ENCODE data around the gene CLIC5.

Gene CLIC5

GRCh38 chr6:45903959-45904358 is 111.7 kb downstream of the CLIC5 start:
- H3K36me3 Mint-ChIP-seq (ENCODE audit: low read depth), result peaks cover 10% of the 10 kb centered on the region
- no peaks in the 10 kb centered on the region for H3K4me1 Mint-ChIP-seq (ENCODE audit: low read depth)
- H3K9me3 Mint-ChIP-seq, result peaks cover 24% of the 10 kb centered on the region
- no peak overlapping the region for H3K4me3 Mint-ChIP-seq
- no peak overlapping the region for H3K27ac Mint-ChIP-seq
- no peaks in the 10 kb centered on the region for H3K27me3 Mint-ChIP-seq (ENCODE audit: low read depth)
- no peak for DNase-seq (ENCODE audit: low spot score)

DNA sequence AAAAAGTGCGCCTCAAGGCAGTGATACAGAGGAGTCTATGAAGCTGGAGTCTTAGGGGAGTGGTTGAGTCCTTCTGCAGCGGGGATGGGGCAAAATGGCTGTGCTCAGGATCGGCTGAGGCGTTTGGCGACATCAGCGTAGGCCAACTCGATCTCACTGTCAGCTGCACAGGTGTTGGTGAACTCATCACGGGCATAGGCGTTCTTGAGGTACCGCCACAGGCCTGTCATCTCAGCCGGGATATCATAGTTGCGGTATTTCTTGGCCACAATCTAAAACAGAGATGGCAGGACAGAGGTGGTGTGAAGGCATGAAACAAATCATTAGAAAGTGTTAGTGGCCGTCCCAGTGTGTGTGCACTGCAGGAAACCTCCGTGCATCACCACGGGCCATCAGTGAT is 112.7 kb downstream of the CLIC5 start:
- Mint-ChIP-seq H3K36me3 (ENCODE audit: low read depth) (peaks cover 5% of the 10 kb centered on the region), H3K27me3 (ENCODE audit: low read depth) (no peaks in the 10 kb centered on the region), H3K4me3 (no peak overlapping the region), H3K9me3 (peaks cover 17% of the 10 kb centered on the region), H3K4me1 (ENCODE audit: low read depth) (no peaks in the 10 kb centered on the region), H3K27ac (no peak overlapping the region)
- DNase-seq (ENCODE audit: low spot score), result no peak

DNA sequence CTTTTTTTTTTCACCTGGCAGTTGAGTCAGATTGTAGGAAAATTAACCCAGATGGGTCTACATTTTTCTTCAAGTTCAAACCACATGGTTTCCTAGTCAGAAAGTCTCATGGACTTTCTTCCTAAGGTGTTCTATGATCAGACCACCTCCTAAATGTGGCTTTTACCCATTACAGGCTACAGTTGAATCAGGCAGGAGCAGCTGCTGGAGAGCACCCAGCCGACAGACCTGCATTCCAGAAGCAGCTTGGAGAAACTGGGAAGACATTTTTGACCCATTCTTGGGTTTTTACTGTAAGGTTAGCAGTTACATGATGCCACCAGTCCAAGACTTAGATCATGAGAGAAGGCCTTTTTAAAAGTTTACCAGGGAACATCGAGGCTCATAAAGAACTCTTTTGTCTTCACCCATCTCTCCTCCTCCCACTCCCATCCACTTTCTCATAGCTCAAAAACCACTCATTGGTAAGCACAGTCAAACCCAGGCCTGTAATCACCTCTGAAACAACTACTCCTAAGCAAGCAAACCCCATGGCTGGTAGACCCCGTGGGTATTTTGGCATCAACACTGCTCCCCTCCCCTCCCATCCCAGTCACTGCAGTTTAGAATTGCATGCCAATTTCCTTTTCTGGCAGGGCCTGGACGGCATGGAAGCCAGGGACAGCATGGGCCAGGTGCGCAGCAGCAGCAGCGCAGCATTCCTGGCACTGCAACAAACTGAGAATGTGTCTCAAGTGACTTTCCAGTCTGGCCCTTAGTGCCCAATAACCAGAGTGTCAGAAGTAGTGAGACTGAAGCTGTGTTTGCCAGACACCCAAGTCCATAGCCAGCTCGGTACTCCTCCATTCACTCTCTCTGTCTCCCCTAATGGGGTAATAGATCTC is 113.7 kb downstream of the CLIC5 start:
- no peak for DNase-seq (ENCODE audit: low spot score)
- Mint-ChIP-seq H3K27me3 (ENCODE audit: low read depth) (no peaks in the 10 kb centered on the region), H3K27ac (no peak overlapping the region), H3K9me3 (peaks cover 10% of the 10 kb centered on the region), H3K4me1 (ENCODE audit: low read depth) (peaks cover 2% of the 10 kb centered on the region), H3K36me3 (ENCODE audit: low read depth) (peaks cover 4% of the 10 kb centered on the region), H3K4me3 (no peak overlapping the region)

DNA sequence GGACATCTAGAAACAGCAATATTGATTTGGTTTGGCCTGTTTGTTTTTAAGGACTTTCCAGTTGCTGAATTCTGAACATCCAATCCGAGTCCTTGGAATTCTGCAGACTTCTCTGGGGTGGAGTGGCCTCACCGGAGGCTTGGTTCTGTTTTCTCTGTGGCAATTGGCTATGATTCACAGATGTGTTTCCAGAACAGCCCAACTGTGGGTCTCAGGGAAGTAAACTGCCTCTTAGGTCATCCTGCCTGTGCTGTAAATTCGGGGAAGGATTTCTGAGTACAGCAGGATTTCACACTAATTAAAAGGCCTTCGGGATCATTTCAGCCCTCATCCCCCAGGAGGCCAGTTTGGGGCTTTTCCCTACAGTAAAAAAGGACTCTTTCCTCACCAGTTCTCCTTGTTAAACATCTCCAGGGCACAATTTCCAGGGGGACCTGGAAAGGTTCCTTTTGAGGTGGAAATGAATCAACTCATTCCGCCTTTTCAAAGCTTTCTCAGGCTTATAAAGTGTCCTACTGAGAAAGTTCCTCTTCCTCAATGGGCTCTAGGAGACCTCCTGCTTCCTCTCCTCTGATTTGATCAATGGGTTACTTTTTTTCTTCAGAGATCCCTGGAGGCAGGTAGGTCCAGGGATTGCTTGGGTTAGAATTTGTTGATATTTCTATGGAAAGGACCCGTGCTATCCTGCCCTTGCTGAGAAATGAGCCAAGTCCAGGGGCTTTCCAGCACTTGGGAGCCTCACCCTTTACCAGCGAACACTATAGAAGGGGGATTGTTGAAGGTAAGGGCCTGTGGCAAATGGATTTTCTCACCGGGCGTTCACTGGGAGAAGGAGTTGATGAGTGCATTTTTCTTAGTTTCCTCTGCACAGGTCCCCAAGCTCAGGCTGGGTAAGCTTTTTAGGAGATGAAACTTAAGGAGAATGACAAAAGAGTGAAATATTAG is 114.6 kb downstream of the CLIC5 start:
- Mint-ChIP-seq H3K27me3 (ENCODE audit: low read depth) (no peaks in the 10 kb centered on the region), H3K36me3 (ENCODE audit: low read depth) (peaks cover 4% of the 10 kb centered on the region), H3K4me1 (ENCODE audit: low read depth) (peaks cover 8% of the 10 kb centered on the region), H3K4me3 (no peak overlapping the region), H3K27ac (no peak overlapping the region), H3K9me3 (peaks cover 7% of the 10 kb centered on the region)
- no peak for DNase-seq (ENCODE audit: low spot score)

DNA sequence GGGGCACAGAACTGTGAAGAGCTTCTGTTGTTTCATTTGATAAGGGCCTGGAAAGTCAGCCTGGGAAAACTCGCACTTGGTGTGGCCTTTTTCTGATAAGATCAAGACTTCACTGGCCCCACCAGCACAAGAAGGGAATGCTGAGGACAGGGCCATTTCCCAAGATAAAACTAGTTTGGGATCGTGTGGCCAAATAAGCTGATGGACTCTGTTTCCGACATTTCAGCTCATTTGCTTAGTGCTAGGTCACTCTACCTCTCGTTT is 116.0 kb downstream of the CLIC5 start:
- Mint-ChIP-seq H3K4me1 (ENCODE audit: low read depth) (peaks cover 12% of the 10 kb centered on the region), H3K27me3 (ENCODE audit: low read depth) (no peaks in the 10 kb centered on the region), H3K36me3 (ENCODE audit: low read depth) (peaks cover 2% of the 10 kb centered on the region), H3K4me3 (no peak overlapping the region), H3K9me3 (no peaks in the 10 kb centered on the region), H3K27ac (no peak overlapping the region)
- DNase-seq (ENCODE audit: low spot score), result no peak

DNA sequence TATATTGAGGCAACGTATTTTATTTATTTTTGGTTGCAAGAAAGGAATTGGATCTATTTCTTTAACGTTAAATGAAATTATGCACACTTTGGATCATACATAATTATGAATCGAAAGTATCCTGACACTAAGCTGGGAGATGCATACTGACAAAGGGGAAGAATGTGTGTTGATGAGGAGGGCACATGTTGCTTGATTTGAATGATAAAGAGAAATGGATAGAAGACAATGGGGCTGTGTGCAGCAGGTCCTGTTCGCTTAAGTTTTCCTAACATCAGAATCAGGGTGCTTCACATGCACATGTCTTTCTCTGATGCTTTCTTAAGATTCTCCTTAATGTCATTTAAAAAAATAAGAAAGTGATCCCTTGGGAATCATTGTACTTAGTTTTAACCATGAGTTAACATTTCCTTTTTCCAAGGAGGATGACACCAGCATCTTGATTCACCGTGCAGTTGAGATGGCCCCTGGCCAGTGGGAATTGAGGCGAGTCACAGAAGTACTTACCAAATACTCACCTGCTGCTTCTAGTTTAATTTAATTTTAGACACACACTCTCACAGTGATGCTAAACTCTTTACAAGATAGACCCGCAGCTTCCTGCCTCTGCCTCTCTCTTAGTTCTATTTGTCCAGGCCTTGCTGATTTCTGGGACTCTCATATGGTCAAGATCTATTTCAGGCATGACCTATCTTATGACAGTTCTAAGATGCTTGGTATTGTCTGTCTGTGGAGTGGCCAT is 116.5 kb downstream of the CLIC5 start:
- no peak for DNase-seq (ENCODE audit: low spot score)
- H3K4me3 Mint-ChIP-seq, result no peak overlapping the region
- H3K36me3 Mint-ChIP-seq (ENCODE audit: low read depth), result peaks cover 2% of the 10 kb centered on the region
- H3K27me3 Mint-ChIP-seq (ENCODE audit: low read depth), result no peaks in the 10 kb centered on the region
- peaks cover 12% of the 10 kb centered on the region for H3K4me1 Mint-ChIP-seq (ENCODE audit: low read depth)
- H3K27ac Mint-ChIP-seq, result no peak overlapping the region
- no peaks in the 10 kb centered on the region for H3K9me3 Mint-ChIP-seq

- Mint-ChIP-seq H3K27me3 (ENCODE audit: low read depth) (no peaks in the 10 kb centered on the region), H3K4me1 (ENCODE audit: low read depth) (peaks cover 12% of the 10 kb centered on the region), H3K9me3 (no peaks in the 10 kb centered on the region), H3K4me3 (no peak overlapping the region), H3K27ac (no peak overlapping the region), H3K36me3 (ENCODE audit: low read depth) (peaks cover 2% of the 10 kb centered on the region)
- no peak for DNase-seq (ENCODE audit: low spot score)
Observed at GRCh38 chr6:45896783-45897441, 118.7 kb downstream of the CLIC5 start.

GRCh38 chr6:45895569-45895968 is 120.1 kb downstream of the CLIC5 start:
- H3K36me3 Mint-ChIP-seq (ENCODE audit: low read depth), result no peaks in the 10 kb centered on the region
- H3K9me3 Mint-ChIP-seq, result no peaks in the 10 kb centered on the region
- peaks cover 12% of the 10 kb centered on the region for H3K4me1 Mint-ChIP-seq (ENCODE audit: low read depth)
- no peak overlapping the region for H3K27ac Mint-ChIP-seq
- H3K27me3 Mint-ChIP-seq (ENCODE audit: low read depth), result no peaks in the 10 kb centered on the region
- H3K4me3 Mint-ChIP-seq, result no peak overlapping the region
- DNase-seq (ENCODE audit: low spot score), result no peak

DNA sequence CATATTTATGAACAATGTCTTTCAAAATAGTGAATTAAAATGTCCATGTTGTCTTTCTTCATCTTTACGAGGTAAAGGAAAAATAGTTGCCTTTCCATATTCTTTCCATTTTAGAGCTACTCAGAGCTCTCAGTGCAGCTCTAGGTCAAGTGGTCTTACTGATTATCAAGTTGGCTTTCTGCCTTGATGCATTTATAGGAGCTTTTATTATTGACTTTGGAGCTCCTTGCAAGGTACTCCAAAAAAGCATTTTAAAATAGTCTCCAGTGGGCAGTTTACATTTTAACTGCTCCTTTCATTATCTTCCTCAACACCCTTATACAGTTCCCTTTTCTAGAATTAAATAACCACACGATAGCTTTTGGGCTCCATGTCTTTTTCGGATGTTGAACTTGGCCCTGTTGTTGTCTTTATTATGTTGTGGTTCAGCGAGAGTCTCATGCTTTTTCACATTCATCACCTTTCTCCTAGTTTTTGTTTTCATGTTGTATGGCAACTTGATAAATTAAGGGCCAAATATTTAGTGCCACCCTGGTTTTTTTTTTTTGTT is 122.9 kb downstream of the CLIC5 start:
- no peak overlapping the region for H3K27ac Mint-ChIP-seq
- DNase-seq (ENCODE audit: low spot score), result no peak
- H3K36me3 Mint-ChIP-seq (ENCODE audit: low read depth), result no peaks in the 10 kb centered on the region
- H3K27me3 Mint-ChIP-seq (ENCODE audit: low read depth), result peaks cover under 1% of the 10 kb centered on the region
- no peak overlapping the region for H3K4me3 Mint-ChIP-seq
- H3K9me3 Mint-ChIP-seq, result no peaks in the 10 kb centered on the region
- H3K4me1 Mint-ChIP-seq (ENCODE audit: low read depth), result peaks cover 19% of the 10 kb centered on the region

GRCh38 chr6:45892196-45892595 is 123.5 kb downstream of the CLIC5 start:
- H3K36me3 Mint-ChIP-seq (ENCODE audit: low read depth), result no peaks in the 10 kb centered on the region
- no peak overlapping the region for H3K4me3 Mint-ChIP-seq
- no peak for DNase-seq (ENCODE audit: low spot score)
- H3K27me3 Mint-ChIP-seq (ENCODE audit: low read depth), result peaks cover 3% of the 10 kb centered on the region
- no peaks in the 10 kb centered on the region for H3K9me3 Mint-ChIP-seq
- H3K27ac Mint-ChIP-seq, result no peak overlapping the region
- peaks cover 18% of the 10 kb centered on the region for H3K4me1 Mint-ChIP-seq (ENCODE audit: low read depth)

- Mint-ChIP-seq H3K27me3 (ENCODE audit: low read depth) (peaks cover 3% of the 10 kb centered on the region), H3K4me3 (no peak overlapping the region), H3K36me3 (ENCODE audit: low read depth) (no peaks in the 10 kb centered on the region), H3K9me3 (peaks cover 4% of the 10 kb centered on the region), H3K27ac (no peak overlapping the region), H3K4me1 (ENCODE audit: low read depth) (peaks cover 6% of the 10 kb centered on the region)
- DNase-seq (ENCODE audit: low spot score), result no peak
Observed at GRCh38 chr6:45886776-45887175, 128.9 kb downstream of the CLIC5 start.

GRCh38 chr6:45884336-45884735 is 131.3 kb downstream of the CLIC5 start:
- no peak overlapping the region for H3K27ac Mint-ChIP-seq
- DNase-seq (ENCODE audit: low spot score), result no peak
- H3K4me1 Mint-ChIP-seq (ENCODE audit: low read depth), result peaks cover 6% of the 10 kb centered on the region
- no peaks in the 10 kb centered on the region for H3K36me3 Mint-ChIP-seq (ENCODE audit: low read depth)
- peaks cover 4% of the 10 kb centered on the region for H3K9me3 Mint-ChIP-seq
- no peak overlapping the region for H3K4me3 Mint-ChIP-seq
- peaks cover 3% of the 10 kb centered on the region for H3K27me3 Mint-ChIP-seq (ENCODE audit: low read depth)

- Mint-ChIP-seq H3K36me3 (ENCODE audit: low read depth) (no peaks in the 10 kb centered on the region), H3K4me3 (no peak overlapping the region), H3K4me1 (ENCODE audit: low read depth) (peaks cover 6% of the 10 kb centered on the region), H3K9me3 (peaks cover 7% of the 10 kb centered on the region), H3K27me3 (ENCODE audit: low read depth) (peaks cover 1% of the 10 kb centered on the region), H3K27ac (no peak overlapping the region)
- no peak for DNase-seq (ENCODE audit: low spot score)
Observed at GRCh38 chr6:45882671-45883070, 133.0 kb downstream of the CLIC5 start.

Data from T-helper 2 cell treated with Interferon-gamma antibody and Interleukin-4, amounts not matched to agents 5 μg/mL and 100 μg/mL, for 36 hours (primary cell).